ENCODE data around the gene IQGAP3.

- TF ChIP-seq USF2 (IDR thresholded peaks at IDR 0.05; ENCODE audit: borderline replicate concordance, low read depth, low read length) = no peak
- TF ChIP-seq JUND (IDR thresholded peaks at IDR 0.05) = no peak
- TF ChIP-seq CTCF (IDR thresholded peaks at IDR 0.05) = no peak
- TF ChIP-seq FOXM1 (IDR thresholded peaks at IDR 0.05; ENCODE audit: low read depth) = no peak
- TF ChIP-seq YY1 (IDR thresholded peaks at IDR 0.05; ENCODE audit: low read depth) = no peak
- no peak for TF ChIP-seq USF1 (IDR thresholded peaks at IDR 0.05; ENCODE audit: borderline replicate concordance, low read depth)
- TF ChIP-seq EP300 (IDR thresholded peaks at IDR 0.05; ENCODE audit: borderline replicate concordance in 1 of 2, low read depth in 1 of 2, low read length in 1 of 2) = no peak
- no peak for TF ChIP-seq POLR2AphosphoS5 (IDR thresholded peaks at IDR 0.05; ENCODE audit: low read depth, low read length)
- TF ChIP-seq RXRA (IDR thresholded peaks at IDR 0.05; ENCODE audit: borderline replicate concordance, low read depth) = no peak
- TF ChIP-seq TAF1 (IDR thresholded peaks at IDR 0.05; ENCODE audit: borderline replicate concordance, low read depth, low read length) = no peak
- TF ChIP-seq MXI1 (IDR thresholded peaks at IDR 0.05; ENCODE audit: low read depth, low read length) = no peak
Measured at GRCh38 chr1:156547434-156547833, 24.9 kb downstream of the IQGAP3 start.
